GM12875 (cell line): ENCODE results near the gene PEX16.
"Not testable (repeated sequence)": the region's sequence is repeated elsewhere in the genome, so short reads cannot be mapped to it uniquely, and the experiment has no call there.

Experiments used
- H3K4me3 ChIP-seq: one replicate; pipeline ENCODE4 v1.5.1; 2011; ENCODE audit warnings: low read depth, low read length, control low read depth
- CTCF ChIP-seq: IDR thresholded peaks from 2 replicates; pipeline ENCODE4 v1.5.1; 2011; ENCODE audit warnings: low read depth, mild to moderate bottlenecking, control low read depth, inconsistent platforms, low read length, moderate library complexity, borderline replicate concordance; ENCODE audit not compliant: insufficient read depth

Gene PEX16

GRCh38 chr11:45909594-45910475, 7.8 kb downstream of the PEX16 start:
- no peak overlapping the region for H3K4me3 ChIP-seq
- no peak for TF ChIP-seq CTCF

- no peak overlapping the region for H3K4me3 ChIP-seq
- no peak for TF ChIP-seq CTCF
These were observed 9.7 kb downstream of the PEX16 start for GRCh38 chr11:45907911-45908370.

GRCh38 chr11:45906965-45907611, 10.6 kb downstream of the PEX16 start, which contains the start of gene FREY1:
FREY1 (minus strand) TSS chr11:45907271; CDS start chr11:45907245, 26 bp downstream.
- no peak within 1 kb of the TSS for H3K4me3 ChIP-seq
- no peak for TF ChIP-seq CTCF

GRCh38 chr11:45906096-45906682, 11.5 kb downstream of the PEX16 start:
- TF ChIP-seq CTCF, result no peak
- no peak overlapping the region for H3K4me3 ChIP-seq

- H3K4me3 ChIP-seq, result not testable (repeated sequence)
These were observed 12.1 kb downstream of the PEX16 start for GRCh38 chr11:45905576-45905975.

GRCh38 chr11:45905095-45905494, 12.6 kb downstream of the PEX16 start:
- no peak for TF ChIP-seq CTCF

GRCh38 chr11:45904309-45904915, 13.3 kb downstream of the PEX16 start:
- TF ChIP-seq CTCF, result no peak
- H3K4me3 ChIP-seq, result no peak overlapping the region

More at GRCh38 chr11:45905095-45905494, 12.6 kb downstream of the PEX16 start:
- no peak overlapping the region for H3K4me3 ChIP-seq
